WERI-Rb-1 (cell line): ENCODE data around the gene HECA.
"Not testable (repeated sequence)": the region's sequence is repeated elsewhere in the genome, so short reads cannot be mapped to it uniquely, and the experiment has no call there.

Experiments
- DNase-seq: peaks from one replicate; pipeline ENCODE4 v3.0.0-alpha.2; 2020
- H3K27ac ChIP-seq: fragments of 250-450 bp; sonication (Bioruptor Pico); 2 replicates; pipeline ENCODE4 v1.5.1; 2020; ENCODE audit warnings: mild to moderate bottlenecking, moderate library complexity
- H3K27me3 ChIP-seq: fragments of 250-450 bp; sonication (Bioruptor Pico); 2 replicates; pipeline ENCODE4 v1.5.1; 2021; ENCODE audit warnings: mild to moderate bottlenecking, low read depth, moderate library complexity; ENCODE audit not compliant: insufficient read depth, severe bottlenecking
- H3K36me3 ChIP-seq: fragments of 250-450 bp; sonication (Bioruptor Pico); 2 replicates; pipeline ENCODE4 v1.5.1; 2020; ENCODE audit warnings: mild to moderate bottlenecking, moderate library complexity
- H3K4me3 ChIP-seq: 2 replicates; pipeline ENCODE4 v1.5.1; 2011; ENCODE audit warnings: low read depth, mild to moderate bottlenecking, control low read depth, low read length
- H3K9me3 ChIP-seq: fragments of 250-450 bp; sonication (Bioruptor Pico); 2 replicates; pipeline ENCODE4 v1.5.1; 2021; ENCODE audit warnings: mild to moderate bottlenecking, moderate library complexity; ENCODE audit not compliant: severe bottlenecking
- CTCF ChIP-seq: IDR thresholded peaks from 2 replicates; pipeline ENCODE4 v1.5.1; 2011; ENCODE audit warnings: low read depth, mild to moderate bottlenecking, control low read depth, inconsistent platforms, low read length

The HECA gene

GRCh38 chr6:139119552-139119951 is 15.3 kb upstream of the HECA start:
- no peak for DNase-seq

GRCh38 chr6:139122823-139123222 is 12.1 kb upstream of the HECA start:
- not testable (repeated sequence) for H3K4me3 ChIP-seq, DNase-seq, H3K27me3 ChIP-seq

More at GRCh38 chr6:139119552-139119951, 15.3 kb upstream of the HECA start:
- H3K4me3 ChIP-seq, result no peak overlapping the region
- no peaks in the 10 kb centered on the region for H3K36me3 ChIP-seq
- H3K9me3 ChIP-seq, result peaks cover 4% of the 10 kb centered on the region
- H3K27me3 ChIP-seq, result no peaks in the 10 kb centered on the region
- TF ChIP-seq CTCF, result no peak
- no peak overlapping the region for H3K27ac ChIP-seq

GRCh38 chr6:139124887-139125672 is 9.8 kb upstream of the HECA start:
- peak; percentile 44 for DNase-seq
- H3K9me3 ChIP-seq, result no peaks in the 10 kb centered on the region
- H3K27me3 ChIP-seq, result no peaks in the 10 kb centered on the region
- H3K36me3 ChIP-seq, result no peaks in the 10 kb centered on the region
- no peak overlapping the region for H3K4me3 ChIP-seq
- TF ChIP-seq CTCF, result peak; percentile 48
- H3K27ac ChIP-seq, result no peak overlapping the region

More at GRCh38 chr6:139122823-139123222, 12.1 kb upstream of the HECA start:
- H3K27ac ChIP-seq, H3K36me3 ChIP-seq, H3K9me3 ChIP-seq: not testable (repeated sequence)

GRCh38 chr6:139126255-139126654 is 8.6 kb upstream of the HECA start:
- Histone ChIP-seq H3K4me3 (no peak overlapping the region), H3K27ac (no peak overlapping the region), H3K27me3 (no peaks in the 10 kb centered on the region), H3K36me3 (no peaks in the 10 kb centered on the region), H3K9me3 (no peaks in the 10 kb centered on the region)
- no peak for DNase-seq
- TF ChIP-seq CTCF, result no peak

GRCh38 chr6:139126931-139127330 is 7.9 kb upstream of the HECA start:
- H3K36me3 ChIP-seq, result no peaks in the 10 kb centered on the region
- no peak for TF ChIP-seq CTCF
- DNase-seq, result no peak
- no peak overlapping the region for H3K4me3 ChIP-seq
- H3K9me3 ChIP-seq, result no peaks in the 10 kb centered on the region
- H3K27me3 ChIP-seq, result no peaks in the 10 kb centered on the region
- no peak overlapping the region for H3K27ac ChIP-seq

- H3K36me3 ChIP-seq, result no peaks in the 10 kb centered on the region
- no peaks in the 10 kb centered on the region for H3K27me3 ChIP-seq
- no peak for DNase-seq
- no peak overlapping the region for H3K27ac ChIP-seq
- no peaks in the 10 kb centered on the region for H3K9me3 ChIP-seq
- H3K4me3 ChIP-seq, result no peak overlapping the region
- TF ChIP-seq CTCF, result no peak
Observed at GRCh38 chr6:139129284-139129683, 5.6 kb upstream of the HECA start.
